Erythroblast (primary cell): ENCODE measurements around the gene SH2D1A.

Experiments used
- GATA1 ChIP-seq: IDR thresholded peaks from 2 replicates; pipeline ENCODE4 v1.6.1; 2011; ENCODE audit warnings: low read depth, mild to moderate bottlenecking, control low read depth, low read length, moderate library complexity
- POLR2A ChIP-seq: IDR thresholded peaks from 2 replicates; pipeline ENCODE4 v1.6.1; 2011; ENCODE audit warnings: mild to moderate bottlenecking, low read length

DNA sequence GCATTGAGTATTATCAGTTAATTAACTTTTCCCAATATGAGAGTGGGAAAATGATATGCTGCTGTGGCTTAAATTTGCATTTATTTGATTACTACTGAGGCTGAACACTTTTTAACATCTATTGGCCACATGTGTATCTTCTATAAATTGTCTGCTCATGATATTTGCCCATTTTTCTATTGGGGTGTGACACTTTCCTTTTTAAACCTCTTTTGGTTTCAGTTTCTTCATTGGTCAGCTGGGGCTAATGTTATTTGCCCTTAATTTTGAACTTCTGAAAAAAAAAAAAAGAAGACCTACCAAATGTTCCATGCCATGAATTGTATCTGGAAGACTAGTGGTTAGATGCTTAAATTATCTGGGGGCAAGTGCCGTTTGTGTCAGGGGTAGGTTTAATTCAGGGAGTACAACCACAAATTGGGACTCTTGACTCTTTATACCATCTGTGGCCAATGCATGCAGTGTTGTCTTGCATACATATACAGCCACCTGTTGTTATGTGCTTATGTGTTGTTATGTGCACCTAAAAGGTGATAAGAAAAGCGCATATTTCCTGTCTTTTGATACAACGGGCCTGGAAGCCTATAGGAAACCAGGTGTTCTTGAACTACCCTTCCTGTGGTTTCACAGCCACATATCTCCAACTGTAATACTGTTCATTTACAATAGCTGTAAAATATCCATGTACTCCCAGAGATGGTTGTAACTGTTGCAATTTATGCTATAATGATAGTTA is 49.0 kb downstream of the SH2D1A start:
- TF ChIP-seq POLR2A: no peak
- no peak for TF ChIP-seq GATA1
